ENCODE results near the gene GLS2.

GLS2 gene

DNA sequence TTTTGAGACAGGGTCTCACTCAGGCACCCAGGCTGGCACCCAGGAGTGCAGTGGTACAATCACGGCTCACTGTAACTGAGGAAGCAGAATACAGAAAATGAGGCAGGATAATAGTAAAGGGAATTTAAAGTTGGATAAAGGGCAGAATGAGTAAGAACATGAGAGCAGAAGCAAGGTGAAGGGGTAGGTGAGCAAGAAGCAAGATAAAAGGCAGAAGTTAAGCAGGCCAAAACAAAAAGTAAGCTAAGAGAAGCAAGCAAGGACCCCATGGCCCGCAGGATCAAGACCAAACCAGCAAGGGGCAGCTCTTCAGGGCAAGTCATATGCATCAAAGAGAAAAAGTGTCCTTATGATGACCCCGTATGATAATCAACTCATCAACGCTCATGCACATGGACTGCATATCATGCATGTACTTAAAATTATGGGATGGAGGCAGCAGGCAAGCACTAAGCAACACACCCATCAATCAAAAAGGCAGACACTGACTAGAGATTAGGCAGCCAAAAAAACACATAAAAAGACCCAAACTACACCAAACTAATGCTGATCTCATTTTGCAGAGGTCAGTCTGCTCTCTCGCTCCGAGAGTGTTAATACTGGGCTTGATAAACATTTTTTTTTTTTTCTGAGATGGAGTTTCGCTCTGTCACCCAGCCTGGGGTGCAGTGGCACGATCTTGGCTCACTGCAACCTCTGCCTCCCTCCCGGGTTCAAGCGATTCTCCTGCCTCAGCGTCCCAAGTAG is 50.4 kb downstream of the GLS2 start:
- no peak for DNase-seq

GRCh38 chr12:56434828-56435227 is 53.1 kb downstream of the GLS2 start:
- no peak for DNase-seq

DNA sequence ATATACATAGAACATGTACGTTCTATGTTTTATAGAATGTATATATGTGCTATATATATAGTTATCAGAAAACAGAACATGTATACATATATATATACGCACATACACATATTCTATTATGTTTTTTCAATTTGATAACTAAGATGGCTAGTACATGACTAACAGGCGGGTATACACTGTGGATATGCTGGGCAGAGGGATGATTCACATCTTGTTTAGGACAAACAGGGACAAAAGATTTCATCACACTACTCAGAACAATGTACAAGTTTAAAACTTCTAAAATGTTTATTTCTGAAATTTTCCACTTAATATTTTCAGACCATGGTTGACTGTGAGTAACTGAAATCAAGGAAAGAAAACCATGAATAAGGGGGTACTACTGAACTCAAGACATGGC is 56.1 kb downstream of the GLS2 start:
- no peak for DNase-seq

DNA sequence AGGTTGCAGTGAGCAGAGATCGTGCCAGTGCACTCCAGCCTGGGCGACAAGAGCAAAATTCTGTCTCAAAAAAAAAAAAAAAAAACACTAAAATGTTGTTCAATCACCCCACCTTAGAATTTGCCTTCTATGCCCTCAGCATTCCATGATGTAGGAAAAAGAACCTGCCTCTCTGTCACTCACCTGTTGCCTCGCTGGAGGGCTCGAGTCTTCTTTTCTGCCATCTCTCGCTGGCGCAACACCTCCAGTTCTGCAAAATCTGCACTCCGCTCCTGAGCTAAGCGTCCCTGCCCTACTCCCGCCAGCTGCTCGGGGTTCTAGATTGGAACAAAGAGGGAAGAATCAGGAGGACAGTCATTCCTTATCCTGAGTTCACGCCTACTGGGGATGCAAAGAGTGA is 56.7 kb downstream of the GLS2 start:
- no peak for DNase-seq

GRCh38 chr12:56425940-56426438 is 62.0 kb downstream of the GLS2 start:
- no peak for DNase-seq

GRCh38 chr12:56425193-56425592 is 62.8 kb downstream of the GLS2 start:
- DNase-seq, result no peak

All from islet precursor cell (in vitro differentiated cells).